OCI-M2 (cell line): ENCODE measurements around the gene CSF1R.

Source experiments
- DNase-seq: peaks from one replicate; lab custom pipeline; 2025; ENCODE audit not compliant: unreplicated experiment; lab: John Stamatoyannopoulos, UW

Gene CSF1R

GRCh38 chr5:150120617-150121447, 34.5 kb upstream of the CSF1R start:
- DNase-seq = no peak

GRCh38 chr5:150120062-150120441, 33.7 kb upstream of the CSF1R start:
- DNase-seq = no peak

GRCh38 chr5:150119421-150120061, 33.2 kb upstream of the CSF1R start:
- DNase-seq = no peak

- DNase-seq = no peak
These were observed 32.3 kb upstream of the CSF1R start for GRCh38 chr5:150118561-150119229.

- DNase-seq = no peak
These were observed 31.7 kb upstream of the CSF1R start for GRCh38 chr5:150117945-150118560.

- DNase-seq = no peak
These were observed 30.5 kb upstream of the CSF1R start for GRCh38 chr5:150116667-150117400.

- DNase-seq = no peak
These were observed 28.5 kb upstream of the CSF1R start for GRCh38 chr5:150114773-150115408.

- no peak for DNase-seq
These were observed 27.8 kb upstream of the CSF1R start for GRCh38 chr5:150114102-150114641.

GRCh38 chr5:150113047-150113744, 26.8 kb upstream of the CSF1R start:
- DNase-seq = no peak

- DNase-seq = no peak
These were observed 26.1 kb upstream of the CSF1R start for GRCh38 chr5:150112201-150113046.

GRCh38 chr5:150111122-150111521, 24.8 kb upstream of the CSF1R start:
- no peak for DNase-seq

GRCh38 chr5:150109921-150110320, 23.6 kb upstream of the CSF1R start:
- DNase-seq = no peak

- DNase-seq = no peak
These were observed 22.6 kb upstream of the CSF1R start for GRCh38 chr5:150108711-150109514.

- no peak for DNase-seq
These were observed 21.6 kb upstream of the CSF1R start for GRCh38 chr5:150107909-150108447.

GRCh38 chr5:150106674-150107426, 20.5 kb upstream of the CSF1R start:
- DNase-seq = no peak

- DNase-seq = no peak
These were observed 19.7 kb upstream of the CSF1R start for GRCh38 chr5:150105928-150106615.
